ENCODE data around the gene HOGA1.
"Not testable (repeated sequence)": the region's sequence is repeated elsewhere in the genome, so short reads cannot be mapped to it uniquely, and the experiment has no call there.

The HOGA1 gene

GRCh38 chr10:97612386-97612785 is 28.2 kb downstream of the HOGA1 start:
- DNase-seq = peak; percentile 45

- DNase-seq = no peak
Observed at GRCh38 chr10:97618285-97618684, 34.1 kb downstream of the HOGA1 start.

GRCh38 chr10:97618733-97619132 is 34.5 kb downstream of the HOGA1 start:
- DNase-seq = no peak

DNA sequence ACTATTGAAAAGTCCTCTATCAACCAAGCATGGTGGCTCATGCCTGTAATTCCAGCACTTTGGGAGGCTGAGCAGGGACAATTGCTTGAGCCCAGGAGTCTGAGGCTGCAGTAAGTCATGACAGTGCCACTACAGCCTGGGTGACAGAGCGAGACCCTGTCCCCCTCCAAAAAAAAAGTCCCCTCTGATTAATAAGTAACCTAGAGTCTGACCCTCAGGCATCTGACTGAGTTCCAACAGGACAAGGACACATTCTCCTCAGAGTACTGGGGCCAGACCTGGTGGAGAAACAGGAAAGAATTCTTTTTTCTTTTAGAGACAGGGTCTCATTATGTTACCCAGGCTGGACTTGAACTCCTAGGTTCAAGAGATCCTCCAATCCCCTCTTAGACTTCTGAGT is 39.1 kb downstream of the HOGA1 start:
- DNase-seq = no peak

- DNase-seq = no peak
Observed at GRCh38 chr10:97627731-97628130, 43.5 kb downstream of the HOGA1 start.

- no peak for DNase-seq
Observed at GRCh38 chr10:97628228-97628627, 44.0 kb downstream of the HOGA1 start.

GRCh38 chr10:97629289-97629688 is 45.1 kb downstream of the HOGA1 start:
- DNase-seq = no peak

- DNase-seq = peak; percentile 22
Observed at GRCh38 chr10:97631098-97631497, 46.9 kb downstream of the HOGA1 start.

DNA sequence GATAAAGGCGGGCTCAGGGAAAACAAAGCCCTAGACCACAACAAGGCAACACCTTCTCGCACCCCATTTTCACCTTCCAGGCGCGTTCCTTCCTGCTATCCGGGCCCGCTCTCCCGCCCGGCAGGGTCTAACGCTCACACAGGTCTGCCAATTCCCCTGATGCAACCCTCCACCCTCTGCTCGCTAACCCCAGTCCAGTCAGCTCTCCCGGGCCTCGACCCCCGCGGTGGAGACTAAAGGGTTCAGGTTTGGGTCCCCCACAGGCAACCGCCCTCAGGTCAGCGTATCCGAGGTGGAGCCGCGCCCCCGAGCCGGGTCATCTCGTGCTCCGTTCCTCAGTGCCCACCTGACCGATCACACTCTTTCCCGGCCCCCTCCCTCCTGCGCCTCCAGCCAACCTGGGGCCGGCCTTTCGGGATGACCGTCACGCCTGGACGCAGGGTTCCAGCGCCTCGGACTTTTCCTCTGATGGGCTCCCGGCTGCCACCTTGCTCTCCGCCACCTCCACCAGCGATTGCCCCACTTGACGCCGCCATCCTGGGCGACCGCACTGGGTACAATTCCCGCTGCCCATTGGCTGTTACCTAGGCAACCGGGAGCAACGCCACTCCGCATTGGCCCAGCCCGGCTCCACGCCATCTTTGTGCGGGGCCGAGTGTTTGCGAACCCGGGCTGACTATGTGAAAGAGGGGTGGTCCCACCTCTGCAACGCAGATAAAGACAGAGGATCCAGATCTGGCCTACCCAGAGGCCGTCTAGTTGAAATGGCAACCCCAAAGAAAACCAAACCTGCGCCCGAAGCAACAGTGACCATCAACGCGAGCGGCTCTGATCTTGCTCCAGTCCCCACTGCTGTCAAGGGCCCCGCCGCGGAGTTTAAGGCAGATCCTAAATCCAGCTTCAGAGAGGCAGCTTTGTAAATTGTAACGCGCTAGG is 49.0 kb downstream of the HOGA1 start, which contains the start of gene MORN4:
TSS of gene MORN4 (minus strand) at position 552 of the 936 bp plus-strand sequence. CDS start 13,847 bp downstream, outside the sequence.
- DNase-seq = peak; percentile 93

DNA sequence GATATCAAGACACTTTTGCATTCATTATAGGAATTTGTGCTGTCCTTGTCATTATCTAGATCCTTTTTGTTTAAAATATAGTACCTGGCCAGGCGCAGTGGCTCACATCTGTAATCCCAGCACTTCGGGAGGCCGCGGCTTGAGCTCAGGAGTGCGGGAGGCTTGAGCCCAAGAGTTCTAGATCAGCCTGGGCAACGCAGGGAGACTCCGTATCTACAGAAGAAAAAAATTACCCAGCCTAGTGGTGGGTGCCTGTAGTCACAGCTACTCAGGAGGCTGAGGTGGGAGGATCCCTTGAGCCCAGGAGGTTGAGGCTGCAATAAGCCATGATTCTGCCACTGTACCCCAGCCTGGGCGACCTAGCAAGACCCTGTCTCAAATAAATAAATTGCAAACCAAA is 49.7 kb downstream of the HOGA1 start:
- peak; percentile 3 for DNase-seq

- no peak for DNase-seq
Observed at GRCh38 chr10:97635577-97635976, 51.4 kb downstream of the HOGA1 start.

- DNase-seq = not testable (repeated sequence)
Observed at GRCh38 chr10:97639090-97639489, 54.9 kb downstream of the HOGA1 start.

- peak; percentile 99 for DNase-seq
Observed at GRCh38 chr10:97640174-97640867, 56.1 kb downstream of the HOGA1 start, which contains the start of gene PI4K2A. Gene PI4K2A (plus strand): TSS chr10:97640671. CDS start chr10:97640743, 72 bp downstream.

DNA sequence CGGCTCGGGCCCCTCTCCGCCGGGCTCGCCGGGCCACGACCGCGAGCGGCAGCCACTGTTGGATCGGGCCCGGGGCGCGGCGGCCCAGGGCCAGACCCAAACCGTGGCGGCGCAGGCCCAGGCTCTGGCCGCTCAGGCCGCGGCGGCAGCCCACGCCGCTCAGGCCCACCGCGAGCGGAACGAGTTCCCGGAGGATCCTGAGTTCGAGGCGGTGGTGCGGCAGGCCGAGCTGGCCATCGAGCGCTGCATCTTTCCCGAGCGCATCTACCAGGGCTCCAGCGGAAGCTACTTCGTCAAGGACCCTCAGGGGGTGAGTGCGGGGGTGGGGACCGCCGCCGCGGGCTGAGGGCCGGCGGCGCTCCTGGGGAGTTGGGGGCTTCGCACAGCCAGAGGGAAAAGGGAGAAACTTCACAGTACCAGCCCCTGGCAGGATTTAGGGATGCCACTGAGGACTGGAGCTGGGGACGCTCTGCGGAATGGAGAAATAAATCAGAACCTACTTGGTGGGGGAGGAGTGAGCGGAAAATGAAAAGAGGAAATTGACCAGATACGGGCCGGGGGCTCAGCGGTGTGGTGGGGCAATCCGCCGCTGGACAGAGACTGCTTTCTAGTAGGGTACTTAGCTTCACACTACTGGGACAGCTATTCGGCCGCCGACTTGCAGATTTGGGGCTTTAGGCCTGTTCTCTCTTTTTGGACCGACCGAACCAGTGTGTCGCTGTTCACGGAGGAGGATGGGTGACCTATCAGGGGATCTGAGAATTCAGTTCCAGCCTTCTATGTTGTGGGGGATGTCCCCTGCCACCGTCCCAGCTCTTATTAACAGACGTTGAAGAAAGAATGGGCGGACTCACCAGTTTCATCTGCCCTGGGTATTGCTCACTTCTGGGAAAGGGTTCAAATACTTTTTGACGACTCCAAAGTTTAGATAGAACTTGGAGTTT is 57.0 kb downstream of the HOGA1 start:
- peak; percentile 55 for DNase-seq

DNA sequence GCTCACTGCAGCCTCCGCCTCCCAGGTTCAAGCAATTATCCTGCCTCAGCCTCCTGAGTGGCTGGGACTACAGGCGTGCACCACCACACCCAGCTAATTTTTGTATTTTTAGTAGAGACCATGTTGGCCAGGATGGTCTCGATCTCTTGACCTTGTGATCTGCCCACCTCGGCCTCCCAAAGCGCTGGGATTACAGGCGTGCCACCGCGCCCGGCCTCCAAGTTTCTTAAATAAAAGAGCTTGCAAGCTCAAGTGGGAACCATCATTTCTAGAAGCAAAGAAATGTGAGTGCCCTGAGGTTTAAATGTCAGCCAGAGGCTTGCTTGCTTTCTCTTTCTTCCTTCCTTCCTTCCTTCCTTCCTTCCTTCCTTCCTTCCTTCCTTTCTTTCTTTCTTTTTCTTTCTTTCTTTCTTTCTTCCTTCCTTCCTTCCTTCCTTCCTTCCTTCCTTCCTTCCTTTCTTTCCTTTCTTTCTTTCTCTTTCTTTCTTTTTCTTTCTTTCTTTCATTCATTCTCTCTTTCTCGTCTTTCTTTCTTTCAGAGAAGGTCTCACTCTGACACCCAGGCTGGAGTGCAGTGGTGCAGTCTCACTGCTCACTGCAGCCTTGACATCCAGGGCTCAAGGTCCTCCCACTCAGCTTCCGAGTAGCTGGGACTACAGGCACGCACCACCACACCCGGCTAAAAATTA is 58.4 kb downstream of the HOGA1 start:
- not testable (repeated sequence) for DNase-seq

GRCh38 chr10:97643441-97643985 is 59.3 kb downstream of the HOGA1 start:
- no peak for DNase-seq

GRCh38 chr10:97644936-97645335 is 60.7 kb downstream of the HOGA1 start:
- no peak for DNase-seq

GRCh38 chr10:97647556-97647955 is 63.4 kb downstream of the HOGA1 start:
- DNase-seq = peak; percentile 80

GRCh38 chr10:97648562-97649404 is 64.6 kb downstream of the HOGA1 start:
- peak; percentile 98 for DNase-seq

DNA sequence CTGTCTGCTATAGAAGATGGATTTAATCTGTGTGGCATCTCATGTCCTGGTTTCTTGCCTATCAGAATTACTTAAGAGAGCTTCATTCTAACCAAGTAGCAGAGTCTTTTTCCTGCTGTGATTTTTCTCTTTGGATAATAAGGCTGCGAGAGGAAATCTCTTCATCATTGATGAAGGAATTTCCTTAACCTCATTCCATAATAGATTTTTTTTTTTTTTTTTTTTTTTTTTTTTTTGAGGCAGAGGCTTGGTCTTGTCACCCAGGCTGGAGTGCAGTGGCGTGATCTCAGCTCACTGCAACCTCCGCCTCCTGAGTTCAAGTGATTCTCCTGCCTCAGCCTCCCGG is 65.2 kb downstream of the HOGA1 start:
- DNase-seq = not testable (repeated sequence)

- no peak for DNase-seq
Observed at GRCh38 chr10:97650726-97651125, 66.5 kb downstream of the HOGA1 start.

All from HCEC 1CT (cell line).